IPS-18c (cell line): ENCODE results near the gene CDH15.
"Not testable (repeated sequence)": the region's sequence is repeated elsewhere in the genome, so short reads cannot be mapped to it uniquely, and the experiment has no call there.

ENCODE experiments used
- H3K4me3 ChIP-seq: 2 replicates; pipeline ENCODE4 v1.7.0; 2013; ENCODE audit warnings: low read depth, mild to moderate bottlenecking, low read length, moderate library complexity; ENCODE audit not compliant: insufficient read depth
- H3K9me3 ChIP-seq: one replicate; pipeline ENCODE4 v1.6.1; 2013; ENCODE audit warnings: mild to moderate bottlenecking, low read length, moderate library complexity; ENCODE audit not compliant: control insufficient read depth, insufficient read depth

CDH15 gene

DNA sequence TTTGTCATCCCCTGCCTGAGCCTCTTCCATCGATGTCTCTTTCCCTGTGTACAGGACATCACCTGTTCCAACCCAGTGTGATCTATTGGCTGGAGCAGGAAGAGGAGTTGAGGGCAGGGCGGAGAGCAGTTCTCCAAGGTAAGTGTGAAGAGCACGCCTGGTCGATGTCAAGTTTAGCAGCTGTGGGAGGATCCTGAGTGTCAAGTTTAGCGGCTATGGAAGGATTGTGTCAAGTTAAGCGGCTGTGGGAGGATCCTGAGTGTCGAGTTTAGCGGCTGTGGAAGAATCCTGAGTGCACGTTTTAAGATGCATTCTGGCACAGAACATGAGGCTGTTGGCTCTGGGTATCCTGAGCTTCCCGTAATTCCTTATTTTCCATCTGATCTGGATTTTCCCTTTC lies 53.1 kb downstream of the CDH15 start:
- Histone ChIP-seq H3K9me3 (peaks cover 9% of the 10 kb centered on the region), H3K4me3 (no peak overlapping the region)

DNA sequence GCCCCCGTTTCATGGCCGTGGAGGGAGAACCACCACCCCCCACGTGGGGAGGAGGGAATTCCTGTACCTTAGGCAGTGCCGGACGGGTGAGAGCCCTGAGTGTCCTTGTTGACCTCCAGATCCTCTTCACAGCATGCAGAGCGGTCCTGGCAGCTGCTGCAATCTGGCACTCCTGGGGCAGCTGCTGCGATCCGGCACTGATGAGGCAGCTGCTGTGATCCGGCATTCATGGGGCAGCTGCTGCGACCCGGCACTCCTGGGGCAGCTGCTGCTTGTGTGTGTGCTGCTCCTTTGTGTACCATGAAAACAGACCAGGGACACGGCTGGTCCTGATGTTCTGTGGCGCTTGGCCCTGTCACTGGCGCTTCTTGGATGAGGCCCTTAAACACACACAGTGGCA lies 58.7 kb downstream of the CDH15 start:
- H3K9me3 ChIP-seq, result peaks cover 12% of the 10 kb centered on the region

DNA sequence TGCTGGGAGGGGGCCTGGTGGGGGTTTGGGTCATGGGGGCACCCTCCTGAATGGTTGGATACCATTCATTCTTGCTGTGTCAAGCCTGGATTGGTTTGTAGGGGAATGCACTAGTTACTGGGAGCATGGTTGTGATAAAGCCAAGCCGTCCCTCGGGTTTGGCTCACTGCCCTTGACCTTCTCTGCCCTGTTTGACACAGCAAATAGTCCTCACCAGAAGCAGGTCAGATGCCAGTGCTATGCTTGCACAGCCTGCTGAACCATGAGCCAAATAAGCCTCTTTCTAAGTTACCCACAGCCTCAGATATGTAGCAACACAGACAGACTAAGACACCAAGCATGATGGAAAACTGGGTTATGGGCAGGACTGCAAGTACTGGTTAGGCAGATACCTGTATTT lies 60.6 kb downstream of the CDH15 start:
- Histone ChIP-seq H3K9me3 (peaks cover 7% of the 10 kb centered on the region), H3K4me3 (no peak overlapping the region)

More for the DNA sequence above, 58.7 kb downstream of the CDH15 start:
- H3K4me3 ChIP-seq, result no peak overlapping the region

DNA sequence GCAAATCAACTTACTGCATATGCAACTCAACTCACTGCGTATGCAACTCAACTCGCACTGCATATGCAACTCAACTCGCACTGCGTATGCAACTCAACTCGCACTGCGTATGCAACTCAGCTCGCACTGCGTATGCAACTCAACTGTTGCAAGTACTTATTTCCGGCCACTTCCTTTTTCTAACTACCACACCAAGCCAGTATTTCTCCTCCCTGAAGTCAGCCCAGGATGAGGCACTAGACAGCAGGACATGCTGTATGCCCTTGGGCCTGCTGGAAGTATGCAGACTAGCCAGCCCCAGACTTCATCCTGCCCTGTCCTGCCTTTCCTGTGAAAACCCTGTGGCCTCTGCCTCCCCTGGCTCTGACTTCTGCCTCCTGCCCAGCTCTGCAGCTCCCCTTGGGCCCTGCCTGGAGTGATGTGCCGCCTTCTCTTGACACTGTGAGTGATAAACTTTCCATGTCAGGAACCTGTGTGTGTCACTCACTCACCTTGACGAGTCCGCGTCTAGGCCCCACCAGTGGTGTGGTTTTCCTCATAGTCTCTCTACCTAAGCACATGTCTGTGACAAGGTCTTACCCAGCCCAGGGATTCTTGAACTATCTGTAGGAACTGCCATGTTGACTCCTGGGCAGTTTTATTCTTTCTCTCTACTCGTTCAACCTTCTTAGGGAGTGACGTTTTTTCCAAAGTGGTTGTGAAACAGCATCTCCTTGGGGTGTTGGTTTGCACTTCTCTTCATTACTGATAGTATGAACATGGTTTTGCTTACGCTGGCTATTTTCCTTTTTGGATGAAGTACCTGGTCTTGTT lies 62.3 kb downstream of the CDH15 start:
- Histone ChIP-seq H3K9me3 (peaks cover 7% of the 10 kb centered on the region), H3K4me3 (no peak overlapping the region)

DNA sequence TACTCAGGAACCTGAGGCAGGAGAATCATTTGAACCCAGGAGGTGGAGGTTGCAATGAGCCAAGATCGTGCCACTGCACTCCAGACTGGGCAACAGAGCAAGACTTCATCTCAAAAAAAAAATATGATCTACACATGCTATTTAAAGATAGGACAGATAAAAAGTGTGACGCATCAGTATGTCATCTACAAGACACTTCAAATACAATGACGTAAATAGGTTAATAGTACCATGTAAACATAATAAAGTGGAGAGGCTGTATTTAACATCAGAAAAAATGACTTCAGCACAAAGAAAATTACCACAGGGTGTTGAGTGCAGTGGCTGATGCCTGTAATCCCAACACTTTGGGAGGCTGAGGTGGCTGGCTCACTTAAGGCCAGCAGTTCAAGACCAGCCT lies 66.2 kb downstream of the CDH15 start:
- H3K4me3 ChIP-seq, result no peak overlapping the region
- H3K9me3 ChIP-seq, result peaks cover 4% of the 10 kb centered on the region

DNA sequence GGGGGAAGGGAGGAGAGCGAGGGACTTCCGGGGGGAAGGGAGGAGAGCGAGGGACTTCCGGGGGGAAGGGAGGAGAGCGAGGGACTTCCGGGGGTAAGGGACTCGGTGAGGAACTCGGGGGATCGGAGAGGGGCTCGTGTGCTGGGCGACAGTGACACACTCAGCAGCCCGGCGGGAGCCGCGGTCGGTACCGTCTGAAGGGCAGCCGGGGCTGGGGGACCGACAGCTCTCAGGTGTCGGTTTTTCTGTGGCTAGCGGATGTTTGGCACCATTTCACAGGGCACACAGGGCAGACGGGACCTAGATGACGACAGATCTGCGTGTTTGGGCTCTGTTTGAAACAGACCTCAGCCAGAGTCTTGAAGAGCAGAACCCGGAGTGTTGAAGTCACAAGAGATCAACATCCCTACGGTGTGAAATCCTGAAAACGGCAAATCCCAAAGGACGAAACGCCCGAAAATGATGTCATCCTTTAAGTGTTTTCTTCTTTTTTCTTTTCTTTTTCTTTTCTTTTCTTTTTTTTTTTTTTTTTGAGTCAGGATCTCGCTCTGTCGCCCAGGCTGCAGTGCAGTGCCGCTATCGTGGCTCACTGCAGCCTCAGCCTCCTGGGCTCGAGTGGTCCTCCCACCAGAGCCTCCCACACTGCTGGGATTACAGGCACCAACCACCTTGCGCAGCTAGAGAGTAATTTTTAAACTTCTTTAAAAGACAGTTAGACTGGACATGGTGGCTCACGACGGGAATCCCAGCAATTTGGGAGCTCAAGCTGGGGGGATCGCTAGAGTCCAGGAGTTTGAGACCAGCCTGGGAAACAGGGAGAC lies 69.8 kb downstream of the CDH15 start:
- Histone ChIP-seq H3K9me3 (peaks cover 2% of the 10 kb centered on the region), H3K4me3 (peak overlapping the region; percentile 98)

DNA sequence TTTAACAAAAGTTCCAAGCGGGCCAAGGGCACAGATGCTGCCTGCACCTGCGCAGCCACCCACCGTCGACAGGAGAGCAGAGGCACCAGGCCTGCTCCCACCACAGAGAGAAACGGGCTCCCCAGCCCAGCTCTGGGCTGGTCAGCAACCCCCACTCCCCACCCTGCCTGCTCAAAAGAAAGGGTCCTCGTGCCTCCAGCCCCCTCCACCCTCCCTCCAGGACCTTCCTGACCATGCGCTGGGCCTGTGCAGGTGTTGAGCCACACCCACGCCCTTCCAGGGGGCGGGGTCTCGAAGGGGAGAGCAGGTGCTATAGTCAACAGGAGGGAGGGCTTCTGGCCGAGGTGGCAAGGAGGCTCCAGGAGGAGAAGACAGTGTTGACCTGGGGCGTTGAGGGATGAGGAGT lies 71.2 kb downstream of the CDH15 start:
- H3K9me3 ChIP-seq, result peaks cover 2% of the 10 kb centered on the region
- H3K4me3 ChIP-seq, result no peak overlapping the region

DNA sequence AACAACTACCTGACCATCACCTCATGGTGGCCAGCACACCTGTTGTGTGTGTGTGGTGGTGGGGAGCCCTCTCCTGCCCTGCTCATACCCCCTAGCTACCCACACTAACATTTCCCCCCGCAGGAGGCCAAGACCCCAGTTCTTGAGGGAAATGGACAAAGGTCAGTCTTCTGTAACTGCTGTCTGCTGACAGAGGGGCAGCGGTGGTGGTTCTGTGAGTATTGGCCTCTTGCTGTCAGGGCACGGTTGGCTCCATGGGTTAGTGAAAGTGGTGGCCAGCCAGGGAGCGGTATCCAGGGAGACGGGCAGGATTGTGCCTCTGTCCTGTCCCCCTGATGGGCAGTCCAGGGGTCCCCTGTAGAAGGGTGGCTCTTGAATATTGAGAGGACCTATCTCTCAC lies 72.1 kb downstream of the CDH15 start:
- Histone ChIP-seq H3K4me3 (no peak overlapping the region), H3K9me3 (peaks cover 5% of the 10 kb centered on the region)

DNA sequence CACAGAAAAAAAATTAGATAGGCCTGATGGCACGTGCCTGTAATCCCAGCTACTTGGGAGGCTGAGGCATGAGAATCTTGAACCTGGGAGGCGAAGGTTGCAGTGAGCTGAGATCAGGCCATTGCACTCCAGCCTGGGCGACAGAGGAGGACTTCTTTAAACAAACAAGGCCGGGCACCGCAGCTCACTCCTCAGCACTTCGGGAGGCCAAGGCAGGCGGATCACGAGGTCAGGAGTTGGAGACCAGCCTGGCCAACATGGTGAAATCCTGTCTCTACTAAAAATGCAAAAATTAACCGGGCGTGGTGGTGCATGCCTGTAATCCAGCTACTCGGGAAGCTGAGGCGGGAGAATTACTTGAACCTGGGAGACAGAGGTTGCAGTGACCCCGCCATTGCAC lies 72.7 kb downstream of the CDH15 start:
- H3K9me3 ChIP-seq, H3K4me3 ChIP-seq: not testable (repeated sequence)

DNA sequence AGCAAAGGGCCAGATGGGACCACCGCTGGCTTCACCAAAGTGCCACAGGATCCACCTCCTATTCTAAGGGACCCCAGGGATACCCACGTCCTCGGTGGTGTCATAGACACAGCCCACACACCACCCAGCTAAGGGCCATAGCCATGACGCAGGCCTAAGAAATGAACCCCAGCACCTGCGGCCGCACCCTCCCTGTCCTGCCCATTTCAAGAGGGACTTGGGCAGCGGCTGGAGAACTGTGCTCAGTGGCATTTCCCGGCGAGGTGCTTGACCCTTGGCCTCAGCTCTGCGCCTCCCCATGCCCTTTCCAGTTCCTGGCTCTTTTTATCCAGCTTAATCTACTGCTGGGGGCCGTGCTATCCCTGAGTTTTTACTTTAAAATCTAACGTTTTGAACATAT lies 73.2 kb downstream of the CDH15 start:
- H3K9me3 ChIP-seq, result peaks cover 7% of the 10 kb centered on the region
- H3K4me3 ChIP-seq, result no peak overlapping the region
